HG03439 (cell line): ENCODE results near the gene MUTYH.

Experiments
- ATAC-seq: cut with Tn5 transposase; IDR thresholded peaks from one replicate; pipeline ENCODE4 v1.9.1; 2021; ENCODE audit warnings: mild to moderate bottlenecking, moderate library complexity; ENCODE audit not compliant: unreplicated experiment

Gene MUTYH

DNA sequence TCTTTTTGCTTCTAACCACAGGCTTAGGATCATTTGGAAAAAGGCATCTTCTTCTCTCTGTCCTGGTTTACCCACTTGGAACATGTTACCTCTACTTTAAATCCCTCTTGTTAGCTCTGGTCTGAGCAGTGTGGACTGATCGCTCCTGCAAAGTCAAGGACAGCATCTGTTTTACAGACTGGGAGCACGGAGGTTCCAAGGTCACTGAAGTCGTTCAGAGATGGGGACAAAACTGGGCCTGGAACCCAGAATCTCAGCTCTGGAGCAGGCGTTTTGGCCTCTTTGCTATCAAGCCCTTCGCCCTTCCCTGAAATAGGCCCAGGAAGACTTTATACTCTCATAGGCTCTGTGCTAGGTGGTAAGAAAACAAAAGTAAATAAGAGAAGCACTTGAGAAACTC lies 11.3 kb upstream of the MUTYH start:
- ATAC-seq: no peak

DNA sequence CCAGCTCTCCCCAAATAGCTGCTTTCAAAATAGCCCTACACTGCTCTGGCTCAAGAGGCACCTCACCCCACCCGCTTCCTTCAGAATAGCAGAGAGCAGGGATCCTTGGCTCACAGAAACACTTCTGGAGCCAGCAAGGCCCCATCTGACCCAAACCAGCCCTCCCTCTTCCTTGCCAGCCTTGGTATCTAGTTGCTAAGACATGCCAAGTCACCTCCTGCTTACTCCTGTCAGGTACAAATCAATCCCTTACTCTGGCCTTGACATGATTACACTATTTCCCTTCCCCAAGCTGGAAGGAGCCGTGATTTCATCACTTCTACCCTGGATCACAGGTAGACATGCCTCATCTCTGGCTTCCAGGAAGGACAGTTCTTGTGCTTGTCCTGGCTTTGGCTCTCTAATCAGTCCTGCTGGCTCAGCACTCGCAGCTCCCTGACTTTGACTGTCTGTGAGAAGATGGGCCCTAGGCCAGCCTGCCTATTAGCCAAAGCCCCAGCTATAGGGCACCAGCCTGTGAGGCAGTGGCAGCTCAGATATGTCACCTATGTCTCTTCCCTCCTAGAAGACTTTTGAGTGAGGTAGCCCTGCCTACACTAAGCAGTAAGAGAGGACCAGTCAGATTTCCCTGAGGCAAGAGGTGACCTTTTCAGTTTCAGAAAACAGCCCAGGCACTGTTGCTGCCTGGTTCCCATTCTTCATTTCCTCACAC lies 8.9 kb upstream of the MUTYH start:
- no peak for ATAC-seq

DNA sequence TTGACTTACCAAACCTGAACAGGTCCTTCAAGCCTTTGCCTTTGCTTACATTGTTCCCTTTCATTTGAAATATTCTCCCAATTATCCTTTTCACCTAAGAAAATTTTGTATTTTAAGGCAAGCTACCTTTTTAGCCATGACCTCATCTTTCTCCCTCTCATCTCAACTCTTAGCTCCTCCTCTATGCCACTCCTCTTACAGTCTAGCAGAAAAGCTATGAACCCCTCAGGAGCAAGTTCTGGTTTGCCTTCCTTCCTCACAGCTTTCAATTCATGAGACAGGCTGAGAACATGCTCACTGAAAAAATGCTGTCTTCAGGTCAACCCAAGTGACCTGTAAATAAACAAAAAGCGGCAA lies 8.3 kb upstream of the MUTYH start:
- no peak for ATAC-seq

DNA sequence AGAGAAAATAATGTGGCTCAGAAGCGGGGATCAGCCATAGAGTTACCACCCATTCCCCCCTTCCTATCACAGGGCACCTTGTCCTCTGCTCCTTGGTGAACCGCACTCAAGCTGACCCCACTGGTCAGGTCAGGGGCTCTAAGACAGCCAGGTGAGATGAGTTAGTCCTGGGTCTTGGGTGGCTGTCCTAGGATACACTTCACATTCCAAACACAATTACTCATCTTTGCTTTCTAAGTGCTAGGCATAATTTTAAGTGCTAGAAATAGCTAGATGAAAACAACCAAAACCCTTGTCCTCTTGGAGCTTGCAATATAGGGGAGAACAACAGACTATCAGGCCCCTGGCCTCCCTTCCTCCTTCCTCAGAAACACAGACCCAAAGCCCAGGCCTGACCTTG lies 7.8 kb upstream of the MUTYH start:
- no peak for ATAC-seq

DNA sequence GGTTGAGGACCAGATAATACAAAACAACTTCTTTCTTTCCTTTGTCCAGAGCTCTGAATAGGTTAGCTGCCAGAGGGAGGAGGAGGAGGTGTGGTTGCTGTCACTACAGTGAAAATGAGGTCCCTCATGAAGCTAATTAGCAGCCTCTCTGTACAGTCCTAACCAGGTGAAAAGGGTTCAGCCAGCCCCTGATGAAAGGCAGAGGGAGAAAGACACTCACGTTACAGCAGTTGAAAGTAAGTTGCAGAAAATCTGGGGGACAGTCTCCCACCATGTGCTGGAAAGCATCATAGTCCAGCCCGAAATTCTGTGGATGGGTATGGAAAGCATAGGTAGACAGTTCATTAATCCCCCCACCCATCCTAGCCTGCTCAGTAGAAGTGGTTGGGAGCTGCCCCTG lies 6.2 kb upstream of the MUTYH start:
- ATAC-seq: no peak

DNA sequence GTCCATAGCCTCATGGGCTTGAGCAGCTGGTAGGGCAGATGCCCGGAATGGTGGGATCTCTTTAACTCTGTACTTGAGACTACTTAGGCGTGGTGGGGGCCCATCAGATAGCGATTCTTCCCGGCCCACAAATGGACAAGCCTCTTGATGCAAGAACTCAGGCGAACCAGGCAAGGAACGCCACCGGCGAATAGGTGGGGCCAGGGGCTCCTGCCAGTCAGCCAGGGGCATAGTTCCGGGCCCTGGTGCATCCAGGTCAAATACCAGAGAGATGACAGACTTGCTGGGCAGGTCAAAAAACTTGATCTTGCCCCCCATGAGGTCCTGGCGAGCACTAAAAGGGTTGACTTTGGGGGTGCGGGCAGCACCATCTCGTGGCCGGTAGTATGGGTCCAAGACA lies 4.8 kb upstream of the MUTYH start:
- no peak for ATAC-seq

DNA sequence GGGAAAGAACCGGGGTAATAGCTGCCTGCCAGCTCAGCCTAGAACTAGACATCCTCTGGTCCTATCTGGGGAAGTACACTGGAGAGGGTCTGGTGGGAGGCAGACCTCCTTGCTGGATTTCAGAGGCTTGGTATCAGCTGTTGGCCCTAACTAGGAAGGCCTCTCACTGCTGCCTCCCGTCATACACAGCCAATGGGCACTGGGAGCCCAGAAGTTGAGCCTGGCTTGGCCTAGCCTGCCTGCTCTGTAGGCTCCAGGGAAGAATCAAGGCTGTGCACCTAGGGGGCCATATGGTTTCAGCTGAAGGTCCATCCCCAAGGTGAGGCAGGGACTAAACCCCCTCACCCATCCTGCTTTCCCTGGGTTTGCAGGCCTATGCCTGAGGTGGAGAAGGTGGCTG lies 4.3 kb upstream of the MUTYH start:
- ATAC-seq: no peak

DNA sequence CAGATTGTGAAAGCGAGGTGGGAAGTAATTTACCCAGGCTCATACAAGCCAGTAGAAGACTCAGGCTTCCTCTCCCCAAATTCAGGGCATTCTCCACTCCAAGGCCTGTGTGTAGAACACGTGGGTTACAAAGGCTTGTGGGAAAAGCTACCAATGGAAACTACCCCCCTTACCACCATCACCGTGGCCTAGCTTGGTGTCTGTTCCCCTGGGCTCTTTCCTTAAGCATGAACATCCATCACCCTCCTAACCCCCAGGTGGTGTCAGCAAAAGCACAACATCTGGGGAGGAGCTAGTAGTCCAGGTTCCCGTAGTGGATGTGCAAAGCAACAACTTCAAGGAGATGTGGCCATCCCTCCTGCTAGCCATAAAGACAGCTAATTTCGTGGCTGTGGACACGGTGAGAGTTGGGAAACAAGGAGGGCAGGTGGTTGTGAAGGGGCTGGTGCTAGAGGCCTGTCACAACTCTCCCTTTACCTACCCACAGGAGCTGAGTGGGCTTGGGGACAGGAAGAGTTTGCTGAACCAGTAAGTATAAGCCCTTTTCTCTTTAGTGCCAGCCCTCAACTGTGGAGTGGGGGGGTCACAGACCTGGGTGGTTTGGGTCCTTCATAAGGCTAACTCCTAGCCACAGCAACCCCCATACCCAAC lies 701 bp upstream of the MUTYH start:
- no peak for ATAC-seq

DNA sequence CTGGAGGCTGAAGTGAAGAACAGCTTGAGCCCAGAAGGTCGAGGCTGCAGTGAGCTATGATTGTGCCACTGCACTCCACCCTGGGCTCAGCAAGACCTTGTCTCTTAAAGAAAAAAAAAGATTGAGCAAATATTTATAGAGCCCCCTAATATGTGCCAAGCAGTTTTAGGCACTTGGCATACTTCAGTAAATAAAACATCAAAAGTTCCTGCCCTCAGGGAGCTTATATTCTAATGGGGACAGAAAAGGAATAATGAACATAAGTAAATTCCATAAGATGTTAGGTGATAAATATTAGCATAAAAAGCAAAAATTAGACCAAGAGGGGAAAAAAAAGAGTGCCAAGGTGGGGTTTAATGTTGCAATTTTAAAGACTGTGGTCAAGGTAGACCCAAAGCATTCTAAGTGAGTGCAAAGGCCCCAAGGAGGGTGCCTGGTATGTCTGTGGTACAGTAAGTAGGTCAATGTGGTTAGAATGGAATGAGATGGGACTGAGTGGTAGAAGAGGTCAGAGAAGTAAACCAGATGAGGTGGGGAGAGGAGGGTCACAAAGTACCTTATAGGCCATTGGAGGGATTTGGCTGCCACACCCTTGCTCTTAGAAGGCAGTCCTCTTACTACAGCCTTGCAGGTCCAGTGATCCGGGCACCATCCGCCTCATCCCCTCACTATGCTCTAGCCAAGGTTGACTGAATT lies 2.5 kb downstream of the MUTYH start:
- no peak for ATAC-seq

DNA sequence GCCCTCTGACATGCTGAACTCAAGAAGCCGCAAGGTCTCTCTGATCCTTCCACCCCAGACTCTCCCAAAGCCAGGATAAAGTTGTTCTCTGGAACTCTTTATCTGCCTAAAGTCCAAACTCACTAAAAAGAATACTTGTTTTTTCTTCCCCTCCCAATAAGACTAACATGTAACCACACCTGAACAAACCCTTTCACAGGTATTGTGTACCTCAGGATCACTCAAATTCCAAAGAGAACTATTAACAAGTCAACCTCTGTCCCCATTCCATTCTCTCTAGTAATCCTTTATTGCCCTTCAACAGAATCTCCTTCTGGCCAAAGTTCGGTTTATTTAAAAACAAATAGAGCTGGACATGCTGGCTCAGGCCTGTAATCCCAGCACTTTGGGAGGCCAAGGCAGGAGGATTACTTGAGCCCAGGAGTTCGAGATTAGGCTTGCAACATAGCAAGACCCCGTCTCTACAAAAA lies 4.3 kb downstream of the MUTYH start:
- ATAC-seq: no peak

DNA sequence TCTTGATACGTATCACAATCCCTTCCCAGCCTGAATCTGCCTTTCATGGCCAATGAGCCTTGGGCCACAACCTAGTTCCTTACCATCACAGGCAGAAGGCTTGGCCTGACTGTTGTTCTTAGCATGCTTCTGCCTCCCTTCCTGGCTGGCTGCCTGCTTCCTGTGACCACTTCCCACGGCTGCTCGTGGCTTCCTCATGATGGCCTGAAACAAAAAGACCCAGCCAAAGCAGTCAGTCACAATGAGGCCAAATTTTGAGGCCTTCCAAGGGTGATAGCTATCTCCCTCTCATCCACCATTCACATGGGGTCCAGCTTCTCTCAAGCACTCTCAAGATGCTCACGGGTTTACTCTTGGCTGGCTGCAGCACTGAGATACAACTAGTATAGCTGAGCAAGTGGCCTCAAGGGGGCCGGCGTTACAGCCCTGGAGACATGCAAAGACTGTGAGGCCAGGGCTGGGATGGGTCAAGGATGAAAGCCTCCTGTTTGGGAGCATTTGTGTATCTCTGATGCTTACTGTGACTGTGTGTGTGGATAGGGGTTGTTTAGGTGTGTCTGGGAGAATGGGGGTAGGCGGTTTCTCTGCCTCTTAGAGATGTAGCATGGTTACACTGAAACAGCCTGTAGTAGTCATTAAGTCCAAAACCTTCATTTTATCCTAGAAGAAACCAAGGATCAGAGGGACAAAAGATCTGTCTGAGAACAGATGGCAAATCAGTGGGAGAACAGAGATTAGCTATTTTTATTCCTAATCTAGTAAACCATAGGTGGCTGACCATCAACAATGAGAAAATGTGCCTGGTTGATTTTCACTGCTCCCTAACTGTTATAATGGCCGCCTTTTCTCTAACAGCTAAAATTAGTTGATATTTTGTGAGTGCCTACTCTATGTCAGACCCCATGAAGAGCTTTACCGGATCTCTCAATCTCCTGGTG lies 5.7 kb downstream of the MUTYH start:
- ATAC-seq: no peak

DNA sequence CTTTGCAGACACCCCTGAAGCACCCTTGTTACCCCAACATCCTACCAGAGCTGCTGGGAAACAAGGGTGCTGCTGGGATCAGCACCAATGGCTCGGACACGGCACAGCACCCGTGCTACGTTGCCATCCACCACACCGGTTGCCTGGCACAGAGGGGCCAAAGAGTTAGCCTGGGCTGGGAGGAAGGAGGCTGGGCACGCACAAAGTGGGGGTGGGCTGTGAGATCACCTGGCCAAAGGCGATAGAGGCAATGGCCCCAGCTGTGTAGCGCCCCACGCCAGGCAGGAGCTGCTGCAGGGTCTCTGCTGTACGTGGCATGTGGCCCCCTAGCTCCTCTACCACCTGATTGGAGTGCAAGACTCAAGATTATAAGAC lies 7.9 kb downstream of the MUTYH start:
- no peak for ATAC-seq

DNA sequence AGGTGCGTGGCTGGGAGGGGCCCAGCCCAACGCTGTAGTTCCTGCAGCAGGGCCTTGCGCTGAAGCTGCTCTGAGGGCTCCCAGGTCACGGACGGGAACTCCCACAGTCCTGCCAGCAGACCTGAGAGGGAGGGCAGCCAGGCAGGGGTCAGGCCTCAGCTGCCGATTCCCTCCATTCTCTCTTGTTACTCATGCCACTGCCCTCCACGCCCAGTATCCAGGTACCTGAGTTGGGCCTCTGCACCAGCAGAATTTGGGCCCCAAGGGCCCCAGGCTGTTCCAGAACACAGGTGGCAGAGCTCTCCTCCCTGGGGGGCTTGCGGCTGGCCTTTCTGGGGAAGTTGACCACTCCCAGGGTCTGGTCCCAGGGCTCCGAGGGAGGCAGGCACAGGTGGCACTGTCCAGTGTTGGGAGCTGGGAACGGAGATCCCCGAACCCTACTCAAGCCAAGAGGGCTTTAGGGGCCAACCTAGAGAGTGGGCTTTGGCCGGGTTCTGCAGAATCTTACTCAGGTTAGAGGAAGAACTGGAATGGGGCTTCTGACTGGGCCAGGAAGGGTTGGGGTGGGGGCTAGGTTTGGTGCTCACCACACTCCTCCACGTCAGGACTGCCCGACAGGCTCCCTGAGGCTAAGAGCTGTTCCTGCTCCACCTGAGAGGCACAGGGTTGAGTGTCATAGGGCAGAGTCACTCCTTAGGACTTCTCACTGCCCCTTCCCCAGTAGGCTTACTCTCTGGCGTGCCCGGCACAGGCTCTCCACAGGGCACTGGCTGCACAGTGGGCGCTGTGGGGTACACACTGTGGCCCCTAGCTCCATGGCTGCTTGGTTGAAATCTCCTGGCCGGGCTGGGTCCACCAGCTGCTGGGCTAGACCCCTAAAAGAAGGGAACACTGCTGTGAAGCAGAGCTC lies 8.5 kb downstream of the MUTYH start:
- no peak for ATAC-seq

DNA sequence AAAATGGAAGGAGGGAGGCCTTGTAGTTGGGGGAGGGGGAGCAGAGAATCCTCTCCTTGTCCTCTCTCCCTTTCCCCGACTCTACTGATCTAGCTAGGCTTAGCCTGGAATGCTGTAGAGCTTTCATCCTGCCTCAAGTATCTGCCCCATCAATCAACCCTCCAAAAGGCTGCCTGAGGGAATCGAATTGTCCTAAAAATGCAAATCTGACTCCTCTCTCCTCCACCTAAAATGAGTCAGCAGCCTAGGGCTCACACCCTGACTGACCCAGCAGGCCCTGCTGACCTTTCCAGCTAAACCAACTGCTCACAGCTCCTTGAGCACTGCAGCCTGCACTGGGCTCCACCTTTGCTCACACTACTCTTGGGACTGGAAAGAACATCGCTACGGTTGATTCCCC lies 10.8 kb downstream of the MUTYH start:
- no peak for ATAC-seq

DNA sequence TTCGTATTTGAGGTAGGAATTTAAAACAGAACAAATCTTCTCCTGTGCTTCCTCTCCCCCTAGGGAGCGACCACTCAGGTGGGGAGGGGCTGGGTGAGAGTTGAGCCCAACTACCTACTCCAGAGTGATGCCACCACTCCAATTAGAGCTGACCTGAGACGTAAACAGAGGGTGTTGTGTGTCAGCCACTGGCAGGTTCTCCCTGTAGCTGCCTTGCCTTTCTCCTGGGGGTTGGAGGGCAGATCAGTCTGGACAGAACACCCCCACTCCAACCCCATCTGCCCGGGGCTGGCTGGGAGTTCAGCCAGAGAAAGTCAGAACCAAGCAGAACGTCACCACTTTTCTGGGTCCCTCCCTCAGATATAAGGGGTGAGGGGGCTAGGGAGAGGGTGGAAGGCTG lies 11.6 kb downstream of the MUTYH start:
- no peak for ATAC-seq

DNA sequence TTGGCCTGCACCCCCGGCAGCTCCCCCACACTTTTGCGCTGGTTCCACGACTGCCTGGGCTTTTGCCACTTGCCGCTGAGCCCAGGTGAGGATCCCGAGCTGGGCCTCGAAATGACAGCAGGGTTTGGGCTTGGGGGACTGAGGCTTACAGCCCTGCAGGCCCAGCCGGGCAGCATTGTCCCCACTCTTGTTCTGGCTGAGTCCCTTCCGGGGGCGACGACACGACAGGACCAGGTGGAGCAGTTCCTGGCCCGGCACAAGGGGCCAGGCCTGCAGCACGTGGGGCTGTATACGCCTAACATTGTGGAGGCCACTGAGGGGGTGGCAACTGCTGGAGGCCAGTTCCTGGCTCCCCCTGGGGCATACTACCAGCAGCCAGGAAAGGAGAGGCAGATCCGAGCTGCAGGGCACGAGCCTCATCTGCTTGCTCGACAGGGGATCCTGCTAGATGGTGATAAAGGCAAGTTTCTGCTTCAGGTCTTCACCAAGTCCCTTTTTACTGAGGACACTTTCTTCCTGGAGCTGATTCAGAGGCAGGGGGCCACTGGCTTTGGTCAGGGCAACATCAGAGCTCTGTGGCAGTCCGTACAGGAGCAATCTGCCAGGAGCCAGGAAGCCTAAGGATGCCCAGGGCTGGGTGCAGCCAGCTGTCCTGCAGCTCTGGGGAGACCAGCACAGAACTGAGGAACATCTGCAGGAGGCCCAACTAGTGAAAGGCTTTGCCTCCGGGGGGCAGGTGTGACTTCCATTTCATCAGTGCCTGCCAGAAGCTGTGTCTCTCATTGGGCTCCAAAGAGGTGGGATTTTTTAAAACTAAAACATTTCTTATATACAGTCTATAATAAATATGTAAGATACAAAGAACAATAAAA lies 12.4 kb downstream of the MUTYH start:
- ATAC-seq: no peak

DNA sequence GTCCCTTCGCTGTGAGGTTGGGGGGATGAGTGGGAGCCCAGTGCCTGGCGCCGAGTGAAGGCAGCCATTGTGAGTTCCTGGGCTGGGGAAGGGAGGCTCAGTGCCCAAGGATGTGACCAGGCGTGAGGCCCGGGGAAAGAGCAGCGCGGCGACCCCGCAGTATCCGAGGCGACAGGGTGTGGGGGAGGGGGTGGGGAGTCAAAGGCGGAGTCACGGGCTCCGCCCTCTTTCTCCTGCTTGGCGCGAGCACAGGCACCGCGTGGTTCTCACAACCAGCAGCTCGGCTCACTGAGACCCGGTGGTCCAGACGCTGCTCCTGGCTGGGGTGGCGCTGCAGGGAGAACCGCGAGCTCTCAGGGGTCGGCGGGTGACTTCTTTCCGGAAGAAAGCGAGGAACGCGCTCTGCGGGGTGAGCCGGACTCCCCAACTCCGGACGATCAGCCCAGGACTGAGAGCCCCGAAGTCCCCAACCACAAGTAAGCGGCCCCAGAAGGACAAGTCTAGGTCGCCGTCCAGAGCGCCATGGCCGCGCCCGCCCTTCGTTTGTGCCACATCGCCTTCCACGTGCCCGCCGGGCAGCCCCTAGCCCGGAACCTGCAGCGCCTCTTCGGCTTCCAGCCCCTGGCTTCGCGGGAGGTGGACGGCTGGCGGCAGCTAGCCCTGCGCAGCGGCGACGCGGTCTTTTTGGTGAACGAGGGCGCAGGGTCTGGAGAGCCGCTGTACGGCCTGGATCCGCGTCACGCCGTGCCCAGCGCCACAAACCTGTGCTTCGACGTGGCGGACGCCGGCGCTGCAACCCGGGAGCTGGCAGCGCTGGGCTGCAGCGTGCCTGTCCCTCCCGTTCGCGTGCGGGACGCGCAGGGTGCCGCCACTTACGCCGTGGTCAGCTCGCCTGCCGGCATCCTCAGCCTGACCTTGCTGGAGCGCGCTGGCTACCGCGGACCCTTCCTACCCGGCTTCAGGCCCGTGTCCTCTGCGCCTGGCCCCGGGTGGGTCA lies 13.3 kb downstream of the MUTYH start, which contains the start of gene HPDL:
TSS of gene HPDL (plus strand) at position 269 of the 997 bp plus-strand sequence. CDS start at position 523, 254 bp downstream.
- ATAC-seq: no peak
